HUES64 (cell line): ENCODE data around the gene LMNB1.
"Not testable (repeated sequence)": the region's sequence is repeated elsewhere in the genome, so short reads cannot be mapped to it uniquely, and the experiment has no call there.

Source experiments
- H3K27ac ChIP-seq: 2 replicates; pipeline ENCODE4 v1.7.0; 2013; ENCODE audit warnings: low read depth, low read length, inconsistent platforms
- H3K27me3 ChIP-seq: 2 replicates; pipeline ENCODE4 v1.6.1; 2013; ENCODE audit warnings: mild to moderate bottlenecking, low read length; ENCODE audit not compliant: insufficient read depth
- H3K36me3 ChIP-seq: 2 replicates; pipeline ENCODE4 v1.6.1; 2013; ENCODE audit warnings: mild to moderate bottlenecking, low read length; ENCODE audit not compliant: insufficient read depth
- H3K4me1 ChIP-seq: 2 replicates; pipeline ENCODE4 v1.6.1; 2013; ENCODE audit warnings: mild to moderate bottlenecking, low read length, moderate library complexity; ENCODE audit not compliant: insufficient read depth
- H3K4me3 ChIP-seq: 2 replicates; pipeline ENCODE4 v1.5.1; 2013; ENCODE audit warnings: mild to moderate bottlenecking, low read length, moderate library complexity
- H3K9ac ChIP-seq: 2 replicates; pipeline ENCODE4 v1.6.1; 2013; ENCODE audit warnings: mild to moderate bottlenecking, low read depth, low read length
- H3K9me3 ChIP-seq: 2 replicates; pipeline ENCODE4 v1.6.1; 2013; ENCODE audit warnings: low read depth, low read length; ENCODE audit not compliant: insufficient read depth
- WGBS: fragments of 150-250, 120-280 bp; methylation state at CpG from one replicate; pipeline ENCODE4 v1.1.7; 2013; ENCODE audit warnings: missing lambda C conversion rate; 5-methylcytosine and 5-hydroxymethylcytosine counted together

LMNB1 gene

GRCh38 chr5:126831156-126831555, 54.2 kb downstream of the LMNB1 start:
- H3K27me3 ChIP-seq, result no peaks in the 10 kb centered on the region
- no peak overlapping the region for H3K4me3 ChIP-seq
- no peak overlapping the region for H3K9ac ChIP-seq
- H3K9me3 ChIP-seq, result no peaks in the 10 kb centered on the region
- H3K4me1 ChIP-seq, result no peaks in the 10 kb centered on the region; the same call in 1 of the 2 replicates
- peaks cover 100% of the 10 kb centered on the region for H3K36me3 ChIP-seq
- WGBS, result 94% methylated on average over 1 of the region's 1 CpG
- H3K27ac ChIP-seq, result no peak overlapping the region

DNA sequence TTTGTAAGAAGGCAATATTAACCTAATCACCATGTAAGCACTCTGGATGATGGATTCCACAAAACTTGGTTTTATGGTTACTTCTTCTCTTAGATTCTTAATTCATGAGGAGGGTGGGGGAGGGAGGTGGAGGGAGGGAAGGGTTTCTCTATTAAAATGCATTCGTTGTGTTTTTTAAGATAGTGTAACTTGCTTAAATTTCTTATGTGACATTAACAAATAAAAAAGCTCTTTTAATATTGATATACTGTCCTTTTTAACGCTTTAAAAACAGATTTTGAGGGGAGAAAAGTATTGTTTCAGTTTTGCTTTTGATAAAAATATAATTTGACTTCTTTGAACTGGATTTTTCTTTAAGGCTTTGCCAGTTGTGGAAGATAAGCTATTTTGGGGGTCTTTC, 59.8 kb downstream of the LMNB1 start:
- Histone ChIP-seq H3K4me1 (peaks cover 30% of the 10 kb centered on the region), H3K36me3 (peaks cover 69% of the 10 kb centered on the region), H3K27ac (no peak overlapping the region), H3K9me3 (no peaks in the 10 kb centered on the region), H3K4me3 (no peak overlapping the region), H3K27me3 (no peaks in the 10 kb centered on the region), H3K9ac (no peak overlapping the region)
- WGBS, result 100% methylated on average over 1 of the region's 2 CpGs

GRCh38 chr5:126837242-126837641, 60.3 kb downstream of the LMNB1 start:
- Histone ChIP-seq H3K9ac (no peak overlapping the region), H3K9me3 (no peaks in the 10 kb centered on the region), H3K36me3 (peaks cover 65% of the 10 kb centered on the region), H3K27me3 (no peaks in the 10 kb centered on the region), H3K27ac (no peak overlapping the region; the same call in 1 of the 2 replicates), H3K4me3 (no peak overlapping the region), H3K4me1 (peaks cover 30% of the 10 kb centered on the region)
- WGBS, result 94% methylated on average over 4 of the region's 4 CpGs

GRCh38 chr5:126837906-126838539, 61.1 kb downstream of the LMNB1 start:
- Histone ChIP-seq H3K27me3 (no peaks in the 10 kb centered on the region), H3K9me3 (no peaks in the 10 kb centered on the region), H3K4me1 (peaks cover 30% of the 10 kb centered on the region), H3K9ac (no peak overlapping the region), H3K4me3 (no peak overlapping the region), H3K27ac (peak overlapping the region; percentile 44; the same call in 1 of the 2 replicates), H3K36me3 (peaks cover 57% of the 10 kb centered on the region)
- WGBS, result 76% methylated on average over 6 of the region's 7 CpGs

GRCh38 chr5:126839407-126839806, 62.5 kb downstream of the LMNB1 start:
- Histone ChIP-seq H3K4me3 (peak overlapping the region; percentile 18; the same call in 1 of the 2 replicates), H3K4me1 (peaks cover 30% of the 10 kb centered on the region), H3K36me3 (peaks cover 43% of the 10 kb centered on the region), H3K27ac (peak overlapping the region; percentile 95), H3K9ac (peak overlapping the region; percentile 44; the same call in 1 of the 2 replicates)
- WGBS, result 8% methylated on average over 6 of the region's 7 CpGs
- H3K9me3 ChIP-seq, H3K27me3 ChIP-seq: not testable (repeated sequence)

- Histone ChIP-seq H3K4me1 (peaks cover 35% of the 10 kb centered on the region), H3K4me3 (peak overlapping the region; percentile 56), H3K9ac (peak overlapping the region; percentile 52; the same call in 1 of the 2 replicates)
- H3K36me3 ChIP-seq, H3K9me3 ChIP-seq, H3K27me3 ChIP-seq, H3K27ac ChIP-seq: not testable (repeated sequence)
- WGBS, result 4% methylated on average over 11 of the region's 11 CpGs
These were observed 66.4 kb downstream of the LMNB1 start for GRCh38 chr5:126843375-126843774.

DNA sequence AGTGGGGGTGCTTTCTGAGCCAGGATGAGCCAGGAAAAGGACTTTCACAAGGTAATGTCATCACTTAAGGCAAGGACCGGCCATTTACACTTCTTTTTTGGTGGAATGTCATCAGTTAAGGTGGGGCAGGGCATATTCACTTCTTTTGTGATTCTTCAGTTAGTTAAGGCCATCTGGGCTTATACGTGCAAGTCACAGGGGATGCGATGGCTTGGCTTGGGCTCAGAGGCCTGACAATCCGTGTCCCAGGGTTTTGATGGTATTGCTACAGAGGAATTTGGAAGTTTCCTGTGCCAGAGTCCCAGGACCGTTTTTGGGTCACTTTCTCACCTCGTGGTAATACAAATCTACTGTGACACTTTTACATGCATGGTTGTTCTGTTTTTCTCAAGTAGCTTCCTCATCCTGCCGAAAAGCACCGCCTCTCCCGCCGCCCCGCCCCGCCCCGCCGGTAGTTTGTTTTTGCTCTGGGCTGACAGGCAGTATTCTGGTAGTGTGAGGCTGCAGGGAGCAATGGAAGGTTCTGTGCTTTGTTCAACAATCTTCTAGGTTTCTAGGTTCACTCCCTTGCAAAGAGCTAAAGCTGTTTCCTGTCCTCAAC, 68.6 kb downstream of the LMNB1 start:
- H3K27me3 ChIP-seq, H3K9ac ChIP-seq, H3K36me3 ChIP-seq, H3K9me3 ChIP-seq: not testable (repeated sequence)
- WGBS, result 2% methylated on average over 14 of the region's 14 CpGs
- H3K27ac ChIP-seq, result peak overlapping the region; percentile 76; the same call in 1 of the 2 replicates
- H3K4me1 ChIP-seq, result peaks cover 26% of the 10 kb centered on the region
- peak overlapping the region; percentile 45 for H3K4me3 ChIP-seq

DNA sequence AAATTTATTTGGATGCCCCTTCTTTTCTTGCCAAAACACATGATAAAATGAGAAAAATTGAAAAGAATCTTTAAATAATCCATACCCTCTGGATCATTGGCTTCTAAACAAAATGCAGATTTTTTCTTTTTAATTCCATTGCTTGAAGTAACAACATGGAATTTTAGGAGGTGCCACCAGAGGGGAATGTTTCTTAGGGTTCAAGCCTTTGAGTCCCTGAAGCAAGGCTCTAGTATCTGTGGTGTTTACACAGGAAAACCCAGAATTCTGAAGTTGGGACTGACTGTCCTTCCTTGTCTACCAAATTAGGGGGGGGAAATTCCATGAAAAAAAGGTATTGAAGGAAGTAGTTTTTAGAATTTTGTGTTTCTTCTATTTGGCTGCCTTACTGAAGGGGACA, 69.4 kb downstream of the LMNB1 start:
- Histone ChIP-seq H3K4me1 (peaks cover 26% of the 10 kb centered on the region), H3K27me3 (no peaks in the 10 kb centered on the region), H3K9ac (no peak overlapping the region), H3K27ac (peak overlapping the region; percentile 76; the same call in 1 of the 2 replicates), H3K4me3 (no peak overlapping the region; the same call in 1 of the 2 replicates), H3K36me3 (no peaks in the 10 kb centered on the region), H3K9me3 (no peaks in the 10 kb centered on the region)

- Histone ChIP-seq H3K9ac (no peak overlapping the region), H3K4me1 (peaks cover 32% of the 10 kb centered on the region)
- WGBS, result 65% methylated on average over 4 of the region's 5 CpGs
These were observed 70.0 kb downstream of the LMNB1 start for GRCh38 chr5:126846744-126847455.

DNA sequence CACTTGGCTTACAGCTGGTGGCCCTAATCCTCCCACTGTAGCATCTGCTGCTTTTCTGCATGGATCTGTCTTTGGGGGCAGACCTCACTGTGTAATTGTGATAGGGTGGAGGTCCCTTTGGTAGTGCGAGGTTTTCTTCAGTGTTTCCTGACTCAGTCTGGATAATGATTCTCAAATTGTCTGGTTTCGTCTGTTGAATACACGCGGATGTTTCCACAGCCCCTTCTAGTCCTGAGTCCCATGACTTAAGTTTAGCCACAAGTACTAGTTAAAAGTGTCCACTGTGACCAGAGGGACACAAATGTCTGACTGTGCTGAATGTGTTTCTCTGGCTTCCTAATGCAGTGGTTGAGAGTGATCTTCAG, 70.5 kb downstream of the LMNB1 start:
- Histone ChIP-seq H3K27ac (peak overlapping the region; percentile 1; the same call in 1 of the 2 replicates), H3K27me3 (no peaks in the 10 kb centered on the region), H3K9ac (no peak overlapping the region), H3K36me3 (no peaks in the 10 kb centered on the region), H3K4me1 (peaks cover 36% of the 10 kb centered on the region), H3K9me3 (no peaks in the 10 kb centered on the region), H3K4me3 (no peak overlapping the region)
- WGBS, result 88% methylated on average over 4 of the region's 4 CpGs

More at GRCh38 chr5:126846744-126847455, 70.0 kb downstream of the LMNB1 start:
- H3K27ac ChIP-seq, result peak overlapping the region; percentile 76
- no peaks in the 10 kb centered on the region for H3K27me3 ChIP-seq
- no peaks in the 10 kb centered on the region for H3K36me3 ChIP-seq
- H3K9me3 ChIP-seq, result no peaks in the 10 kb centered on the region
- no peak overlapping the region for H3K4me3 ChIP-seq

- H3K4me3 ChIP-seq, result no peak overlapping the region
- no peak overlapping the region for H3K9ac ChIP-seq
- no peaks in the 10 kb centered on the region for H3K9me3 ChIP-seq
- 65% methylated on average over 2 of the region's 3 CpGs for WGBS
- peak overlapping the region; percentile 1; the same call in 1 of the 2 replicates for H3K27ac ChIP-seq
- no peaks in the 10 kb centered on the region for H3K27me3 ChIP-seq
- H3K36me3 ChIP-seq, result no peaks in the 10 kb centered on the region
- H3K4me1 ChIP-seq, result peaks cover 36% of the 10 kb centered on the region
These were observed 70.9 kb downstream of the LMNB1 start for GRCh38 chr5:126847826-126848251.
